Astrocyte (in vitro differentiated cells and primary cell): ENCODE data around the gene TPST2. TPM values are rescaled to one million over a fixed set of nuclear protein-coding genes. Genes with fewer than 3 reads are reported as not detected.

Experiments used
- DNase-seq: peaks from one replicate; pipeline ENCODE4 v3.0.0-alpha.2; 2010; ENCODE audit warnings: low read depth
- FAIRE-seq: peaks from 2 replicates; lab custom pipeline; 2011; peaks lifted over from hg19 to GRCh38; lab: Jason Lieb, UNC
- H2AFZ ChIP-seq: 2 replicates; pipeline ENCODE4 v1.6.0; 2012; ENCODE audit warnings: low read depth, low read length, inconsistent platforms
- H3K27ac ChIP-seq: 2 replicates; pipeline ENCODE4 v1.5.1; 2011; ENCODE audit warnings: low read depth, low read length, inconsistent platforms
- H3K27me3 ChIP-seq: 2 replicates; pipeline ENCODE4 v1.6.0; 2011; ENCODE audit warnings: low read length, inconsistent platforms; ENCODE audit not compliant: insufficient read depth
- H3K36me3 ChIP-seq: 2 replicates; pipeline ENCODE4 v1.5.1; 2011; ENCODE audit warnings: low read length, inconsistent platforms; ENCODE audit not compliant: insufficient read depth
- H3K4me1 ChIP-seq: 2 replicates; pipeline ENCODE4 v1.5.1; 2011; ENCODE audit warnings: low read length, inconsistent platforms; ENCODE audit not compliant: insufficient read depth
- H3K4me2 ChIP-seq: 2 replicates; pipeline ENCODE4 v1.6.0; 2012; ENCODE audit warnings: low read length, inconsistent platforms
- H3K4me3 ChIP-seq: 2 replicates; pipeline ENCODE4 v1.5.1; 2011; ENCODE audit warnings: low read depth, mild to moderate bottlenecking, low read length, inconsistent platforms; ENCODE audit not compliant: insufficient read depth
- H3K79me2 ChIP-seq: 2 replicates; pipeline ENCODE4 v1.6.0; 2012; ENCODE audit warnings: mild to moderate bottlenecking, low read length, inconsistent platforms; ENCODE audit not compliant: insufficient read depth
- H3K9ac ChIP-seq: 2 replicates; pipeline ENCODE4 v1.6.0; 2012; ENCODE audit warnings: mild to moderate bottlenecking, low read length, inconsistent platforms
- H3K9me3 ChIP-seq: 2 replicates; pipeline ENCODE4 v1.5.1; 2012; ENCODE audit warnings: low read depth, mild to moderate bottlenecking, low read length, inconsistent platforms; ENCODE audit not compliant: insufficient read depth
- H4K20me1 ChIP-seq: 2 replicates; pipeline ENCODE4 v1.6.0; 2012; ENCODE audit warnings: low read length, inconsistent platforms; ENCODE audit not compliant: insufficient read depth
- H3K27ac Mint-ChIP-seq: one replicate; pipeline ENCODE4 v1.8.0; 2021; ENCODE audit warnings: mild to moderate bottlenecking, mixed read lengths; ENCODE audit not compliant: unreplicated experiment
- H3K27me3 Mint-ChIP-seq: one replicate; pipeline ENCODE4 v1.8.0; 2021; ENCODE audit warnings: low read depth, mixed read lengths; ENCODE audit not compliant: unreplicated experiment
- H3K36me3 Mint-ChIP-seq: one replicate; pipeline ENCODE4 v1.8.0; 2021; ENCODE audit warnings: low read depth, mixed read lengths; ENCODE audit not compliant: unreplicated experiment
- H3K4me1 Mint-ChIP-seq: one replicate; pipeline ENCODE4 v1.8.0; 2021; ENCODE audit warnings: low read depth, mixed read lengths; ENCODE audit not compliant: unreplicated experiment
- H3K4me3 Mint-ChIP-seq: one replicate; pipeline ENCODE4 v1.8.0; 2021; ENCODE audit warnings: mild to moderate bottlenecking, moderate library complexity, mixed read lengths; ENCODE audit not compliant: unreplicated experiment
- H3K9me3 Mint-ChIP-seq: one replicate; pipeline ENCODE4 v1.8.0; 2021; ENCODE audit warnings: mild to moderate bottlenecking, mixed read lengths; ENCODE audit not compliant: unreplicated experiment
- EZH2 ChIP-seq: IDR thresholded peaks from 2 replicates; pipeline ENCODE4 v1.6.1; 2012; ENCODE audit warnings: mild to moderate bottlenecking, low read length, inconsistent platforms; ENCODE audit not compliant: insufficient read depth
- total RNA-seq: library from RNA; stranded (reverse); gene quantifications from 2 replicates; pipeline ENCODE4 v1.2.1, GENCODE V29; 2021
- TF ChIP-seq, protein P1 (sequence below): IDR thresholded peaks from 2 replicates; pipeline ENCODE4 v1.5.1; 2011; ENCODE audit warnings: low read depth, mild to moderate bottlenecking, inconsistent platforms, low read length, moderate library complexity; ENCODE audit not compliant: insufficient read depth

Gene TPST2
- total RNA-seq, 1 donor from 2014 or later, result 55.7 TPM

DNA sequence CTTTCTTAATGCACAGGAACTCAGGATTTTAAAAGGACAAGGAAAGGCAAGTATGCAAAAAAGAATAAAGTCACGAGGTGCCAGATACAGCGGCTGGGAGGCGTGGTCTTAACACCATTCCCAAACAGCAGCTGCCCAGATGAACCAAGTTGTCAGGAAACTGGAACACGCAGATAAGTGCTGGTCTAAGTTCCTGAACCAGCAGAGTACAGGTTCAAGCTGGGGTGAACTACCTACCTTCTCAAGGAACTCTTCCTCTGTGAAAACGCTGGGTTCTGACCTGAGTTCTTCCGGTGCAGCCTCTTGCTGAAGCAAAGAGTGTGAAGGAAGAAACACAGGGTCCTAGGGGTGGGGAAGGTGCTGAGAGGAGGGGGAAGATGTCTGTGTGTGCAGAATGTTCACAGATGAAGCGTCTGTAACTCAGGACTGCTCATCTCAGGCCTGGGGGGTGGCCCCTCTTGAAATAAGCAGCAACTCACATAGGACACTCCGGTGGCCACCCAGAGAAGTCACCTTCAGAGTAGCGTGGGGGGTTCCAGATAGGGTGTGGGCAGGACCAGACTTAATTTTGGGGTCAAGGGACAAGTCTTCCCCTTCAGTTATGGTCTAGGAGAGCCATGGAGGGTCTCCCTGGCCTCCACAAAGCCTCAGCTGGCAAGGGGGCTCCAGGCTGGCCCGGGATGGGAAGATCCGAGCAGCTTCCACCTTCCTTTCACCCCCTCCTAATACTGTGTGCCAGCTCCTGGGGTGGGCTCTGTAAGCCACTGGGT is 3.2 kb downstream of the TPST2 start:
- peaks cover 60% of the 10 kb centered on the region for H3K79me2 ChIP-seq
- H3K4me2 ChIP-seq, result no peak overlapping the region
- H4K20me1 ChIP-seq, result peaks cover 54% of the 10 kb centered on the region
- H3K9ac ChIP-seq, result no peak overlapping the region
- peaks cover 25% of the 10 kb centered on the region for H3K4me1 Mint-ChIP-seq
- peaks cover 2% of the 10 kb centered on the region for H3K9me3 Mint-ChIP-seq
- no peak overlapping the region for H3K4me3 Mint-ChIP-seq
- DNase-seq (no peak), FAIRE-seq (no peak)
- H3K4me3 ChIP-seq, result no peak overlapping the region
- H3K9me3 ChIP-seq, result no peaks in the 10 kb centered on the region
- H3K36me3 Mint-ChIP-seq, result peaks cover 7% of the 10 kb centered on the region
- H3K27ac ChIP-seq, result no peak overlapping the region
- H3K27me3 ChIP-seq, result no peaks in the 10 kb centered on the region
- H3K27ac Mint-ChIP-seq, result no peak overlapping the region
- no peaks in the 10 kb centered on the region for H3K36me3 ChIP-seq
- peaks cover under 1% of the 10 kb centered on the region for H3K27me3 Mint-ChIP-seq
- H3K4me1 ChIP-seq, result peaks cover 25% of the 10 kb centered on the region
- no peak overlapping the region for H2AFZ ChIP-seq
- no peak for TF ChIP-seq EZH2
- TF ChIP-seq, protein P1, sequence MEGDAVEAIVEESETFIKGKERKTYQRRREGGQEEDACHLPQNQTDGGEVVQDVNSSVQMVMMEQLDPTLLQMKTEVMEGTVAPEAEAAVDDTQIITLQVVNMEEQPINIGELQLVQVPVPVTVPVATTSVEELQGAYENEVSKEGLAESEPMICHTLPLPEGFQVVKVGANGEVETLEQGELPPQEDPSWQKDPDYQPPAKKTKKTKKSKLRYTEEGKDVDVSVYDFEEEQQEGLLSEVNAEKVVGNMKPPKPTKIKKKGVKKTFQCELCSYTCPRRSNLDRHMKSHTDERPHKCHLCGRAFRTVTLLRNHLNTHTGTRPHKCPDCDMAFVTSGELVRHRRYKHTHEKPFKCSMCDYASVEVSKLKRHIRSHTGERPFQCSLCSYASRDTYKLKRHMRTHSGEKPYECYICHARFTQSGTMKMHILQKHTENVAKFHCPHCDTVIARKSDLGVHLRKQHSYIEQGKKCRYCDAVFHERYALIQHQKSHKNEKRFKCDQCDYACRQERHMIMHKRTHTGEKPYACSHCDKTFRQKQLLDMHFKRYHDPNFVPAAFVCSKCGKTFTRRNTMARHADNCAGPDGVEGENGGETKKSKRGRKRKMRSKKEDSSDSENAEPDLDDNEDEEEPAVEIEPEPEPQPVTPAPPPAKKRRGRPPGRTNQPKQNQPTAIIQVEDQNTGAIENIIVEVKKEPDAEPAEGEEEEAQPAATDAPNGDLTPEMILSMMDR, result no peak

DNA sequence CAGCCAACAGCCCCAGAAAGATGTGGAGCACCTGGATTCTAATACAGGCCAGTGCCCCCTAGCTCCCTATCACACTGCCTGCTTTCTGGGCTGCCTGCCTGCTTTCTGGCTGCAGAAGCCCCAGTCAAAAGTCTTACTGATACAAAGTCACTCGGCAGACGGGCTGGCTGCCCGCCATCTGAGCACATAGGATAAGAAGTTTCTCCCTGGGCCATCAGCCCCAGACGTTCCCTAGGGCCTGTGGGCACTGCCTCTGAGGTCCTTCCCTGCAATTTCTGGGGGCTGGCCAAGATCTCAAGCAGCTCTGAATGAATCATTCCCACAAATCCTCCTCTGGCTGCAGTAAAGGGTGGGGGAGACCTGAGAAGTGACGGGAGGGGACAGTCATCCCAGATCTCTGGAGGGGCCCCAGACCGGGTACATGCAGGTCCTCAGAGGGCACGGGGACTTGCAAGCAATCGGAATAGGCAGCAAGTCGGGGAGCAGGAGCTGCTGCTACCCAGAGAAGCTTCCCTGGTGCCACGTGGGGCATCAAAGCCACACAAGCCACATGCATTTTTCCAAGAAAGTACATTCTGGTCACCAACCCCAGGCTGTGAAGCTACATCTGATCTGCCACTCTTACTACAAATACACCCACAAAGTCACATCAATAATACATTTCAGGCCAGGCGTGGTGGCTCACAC is 4.7 kb downstream of the TPST2 start:
- Mint-ChIP-seq H3K27ac (peak overlapping the region; percentile 41), H3K27me3 (no peaks in the 10 kb centered on the region), H3K36me3 (peaks cover 10% of the 10 kb centered on the region), H3K4me3 (peak overlapping the region; percentile 54), H3K4me1 (peaks cover 23% of the 10 kb centered on the region), H3K9me3 (peaks cover 2% of the 10 kb centered on the region)
- Histone ChIP-seq H4K20me1 (peaks cover 69% of the 10 kb centered on the region), H3K4me1 (peaks cover 22% of the 10 kb centered on the region), H3K79me2 (peaks cover 75% of the 10 kb centered on the region), H3K4me3 (no peak overlapping the region), H3K27ac (peak overlapping the region; percentile 22), H3K9ac (peak overlapping the region; percentile 17), H3K36me3 (no peaks in the 10 kb centered on the region), H2AFZ (no peak overlapping the region), H3K27me3 (no peaks in the 10 kb centered on the region), H3K4me2 (peak overlapping the region; percentile 57), H3K9me3 (no peaks in the 10 kb centered on the region)
- DNase-seq, result peak; percentile 72
- TF ChIP-seq, protein P1, result no peak
- TF ChIP-seq EZH2, result no peak
- FAIRE-seq, result peak; percentile 69
